Endodermal cell (in vitro differentiated cells): ENCODE results near the gene PAX7. TPM values are rescaled to one million over a fixed set of nuclear protein-coding genes. Genes with fewer than 3 reads are reported as not detected.

Experiments used
- DNase-seq: peaks from one replicate; pipeline ENCODE4 v3.0.0-alpha.2; 2017
- H3K27ac ChIP-seq: 2 replicates; pipeline ENCODE4 v1.5.1; 2013; ENCODE audit warnings: mild to moderate bottlenecking, low read depth, low read length, moderate library complexity
- H3K27me3 ChIP-seq: 2 replicates; pipeline ENCODE4 v1.6.1; 2013; ENCODE audit warnings: mild to moderate bottlenecking, low read length, moderate library complexity; ENCODE audit not compliant: insufficient read depth, control insufficient read depth, poor library complexity, severe bottlenecking
- H3K36me3 ChIP-seq: 2 replicates; pipeline ENCODE4 v1.7.0; 2013; ENCODE audit warnings: mild to moderate bottlenecking, low read length, moderate library complexity; ENCODE audit not compliant: control insufficient read depth, insufficient read depth
- H3K4me1 ChIP-seq: one replicate; pipeline ENCODE4 v1.7.0; 2013; ENCODE audit warnings: low read length; ENCODE audit not compliant: control insufficient read depth, insufficient read depth
- H3K4me3 ChIP-seq: 2 replicates; pipeline ENCODE4 v1.5.1; 2013; ENCODE audit warnings: mild to moderate bottlenecking, low read length, moderate library complexity
- H3K9ac ChIP-seq: 2 replicates; pipeline ENCODE4 v1.6.1; 2013; ENCODE audit warnings: mild to moderate bottlenecking, low read length, moderate library complexity; ENCODE audit not compliant: poor library complexity, severe bottlenecking; ENCODE audit errors: extremely low read depth
- H3K9me3 ChIP-seq: 2 replicates; pipeline ENCODE4 v1.6.1; 2013; ENCODE audit warnings: mild to moderate bottlenecking, low read length, moderate library complexity; ENCODE audit not compliant: control insufficient read depth
- H3K27ac Mint-ChIP-seq: 2 replicates; pipeline ENCODE4 v1.8.0; 2020; ENCODE audit warnings: mixed read lengths
- H3K27me3 Mint-ChIP-seq: 2 replicates; pipeline ENCODE4 v1.8.0; 2021; ENCODE audit warnings: mild to moderate bottlenecking, mixed read lengths; ENCODE audit not compliant: insufficient read depth
- H3K36me3 Mint-ChIP-seq: 2 replicates; pipeline ENCODE4 v1.8.0; 2020; ENCODE audit warnings: low read depth, mixed read lengths
- H3K4me1 Mint-ChIP-seq: 2 replicates; pipeline ENCODE4 v1.8.0; 2020; ENCODE audit warnings: mixed read lengths
- H3K4me3 Mint-ChIP-seq: 2 replicates; pipeline ENCODE4 v1.8.0; 2020; ENCODE audit warnings: mild to moderate bottlenecking, moderate library complexity, mixed read lengths
- H3K9me3 Mint-ChIP-seq: 2 replicates; pipeline ENCODE4 v1.8.0; 2020; ENCODE audit warnings: mild to moderate bottlenecking, mixed read lengths
- CTCF ChIP-seq: fragments of 200-600 bp; sonication (generic); conservative IDR thresholded peaks from 2 replicates; pipeline ENCODE4 v1.5.0; 2021; ENCODE audit warnings: antibody characterized with exemption, mild to moderate bottlenecking
- WGBS, 2 experiments: methylation state at CpG; one replicate each; pipeline versions ENCODE4 v1.1.5 to v1.1.7; 2013; ENCODE audit warnings: missing lambda C conversion rate in 2 of 2, mixed read lengths in 1 of 2; ENCODE audit not compliant: insufficient coverage in 1 of 2, insufficient read length in 1 of 2; 5-methylcytosine and 5-hydroxymethylcytosine counted together
- total RNA-seq, 2 donors: library from RNA; stranded (reverse); fragmentation: NEBNext Ultra II Directional in 1 of 2; extraction: Animal tissue kit (Norgen Biotek cat#: 25700) in 1 of 2; gene quantifications; 2 replicates in 1 of 2; 3 replicates in 1 of 2; pipeline ENCODE4 v1.2.1, GENCODE V29; 2021

Gene PAX7
- total RNA-seq, 2 donors from 2014 or later: 2.2 to 2.4 TPM

GRCh38 chr1:18597160-18598042, 33.2 kb upstream of the PAX7 start:
- H3K4me3 Mint-ChIP-seq: no peak overlapping the region
- H3K9me3 Mint-ChIP-seq: no peaks in the 10 kb centered on the region
- TF ChIP-seq CTCF: peak; percentile 98
- Histone ChIP-seq H3K36me3 (no peaks in the 10 kb centered on the region), H3K4me1 (no peaks in the 10 kb centered on the region), H3K27me3 (peaks cover 58% of the 10 kb centered on the region), H3K9me3 (no peaks in the 10 kb centered on the region), H3K9ac (no peak overlapping the region), H3K4me3 (no peak overlapping the region), H3K27ac (no peak overlapping the region)
- peak; percentile 93 for DNase-seq
- H3K4me1 Mint-ChIP-seq: peaks cover 4% of the 10 kb centered on the region
- H3K27me3 Mint-ChIP-seq: peaks cover 73% of the 10 kb centered on the region
- WGBS, 2 experiments: 32 to 35% methylated on average over 7 to 19 of the region's 20 CpGs
- H3K27ac Mint-ChIP-seq: no peak overlapping the region
- H3K36me3 Mint-ChIP-seq: no peaks in the 10 kb centered on the region

GRCh38 chr1:18599086-18599485, 31.6 kb upstream of the PAX7 start:
- Mint-ChIP-seq H3K4me3 (no peak overlapping the region), H3K27me3 (peaks cover 76% of the 10 kb centered on the region), H3K27ac (no peak overlapping the region)

GRCh38 chr1:18599704-18600103, 30.9 kb upstream of the PAX7 start:
- Histone ChIP-seq H3K9me3 (no peaks in the 10 kb centered on the region), H3K27ac (no peak overlapping the region), H3K9ac (no peak overlapping the region), H3K4me1 (no peaks in the 10 kb centered on the region), H3K27me3 (peaks cover 63% of the 10 kb centered on the region), H3K4me3 (no peak overlapping the region), H3K36me3 (no peaks in the 10 kb centered on the region)
- no peak for DNase-seq
- peak; percentile 63 for TF ChIP-seq CTCF
- H3K27ac Mint-ChIP-seq: no peak overlapping the region
- no peaks in the 10 kb centered on the region for H3K9me3 Mint-ChIP-seq
- H3K4me3 Mint-ChIP-seq: no peak overlapping the region
- peaks cover 73% of the 10 kb centered on the region for H3K27me3 Mint-ChIP-seq
- 84 to 85% methylated on average over 7 to 9 of the region's 9 CpGs for WGBS, 2 experiments
- H3K4me1 Mint-ChIP-seq: no peaks in the 10 kb centered on the region
- no peaks in the 10 kb centered on the region for H3K36me3 Mint-ChIP-seq

More at GRCh38 chr1:18599086-18599485, 31.6 kb upstream of the PAX7 start:
- Mint-ChIP-seq H3K36me3 (no peaks in the 10 kb centered on the region), H3K4me1 (no peaks in the 10 kb centered on the region), H3K9me3 (no peaks in the 10 kb centered on the region)
- H3K4me3 ChIP-seq: no peak overlapping the region
- H3K27ac ChIP-seq: no peak overlapping the region
- TF ChIP-seq CTCF: no peak
- no peak for DNase-seq
- H3K9ac ChIP-seq: no peak overlapping the region
- peaks cover 64% of the 10 kb centered on the region for H3K27me3 ChIP-seq
- WGBS, 2 experiments: 62 to 66% methylated on average over 5 to 12 of the region's 12 CpGs
- H3K36me3 ChIP-seq: no peaks in the 10 kb centered on the region
- no peaks in the 10 kb centered on the region for H3K4me1 ChIP-seq
- no peaks in the 10 kb centered on the region for H3K9me3 ChIP-seq
